SK-N-MC (cell line): ENCODE results near the gene ZSCAN20.

Experiments
- EZH2 ChIP-seq: fragments of 200-600 bp; sonication (generic); IDR thresholded peaks from one replicate; pipeline ENCODE4 v1.6.1; 2017; ENCODE audit warnings: antibody characterized with exemption
- FOXP2 ChIP-seq: optimal IDR thresholded peaks from 2 replicates; pipeline ENCODE3; 2011; ENCODE audit warnings: mild to moderate bottlenecking, moderate library complexity; ENCODE audit not compliant: insufficient read depth; ENCODE audit errors: extremely low read length, control extremely low read depth
- POLR2AphosphoS5 ChIP-seq: IDR thresholded peaks from 2 replicates; pipeline ENCODE4 v1.6.1; 2012; ENCODE audit warnings: mild to moderate bottlenecking, low read depth, low read length, borderline replicate concordance

DNA sequence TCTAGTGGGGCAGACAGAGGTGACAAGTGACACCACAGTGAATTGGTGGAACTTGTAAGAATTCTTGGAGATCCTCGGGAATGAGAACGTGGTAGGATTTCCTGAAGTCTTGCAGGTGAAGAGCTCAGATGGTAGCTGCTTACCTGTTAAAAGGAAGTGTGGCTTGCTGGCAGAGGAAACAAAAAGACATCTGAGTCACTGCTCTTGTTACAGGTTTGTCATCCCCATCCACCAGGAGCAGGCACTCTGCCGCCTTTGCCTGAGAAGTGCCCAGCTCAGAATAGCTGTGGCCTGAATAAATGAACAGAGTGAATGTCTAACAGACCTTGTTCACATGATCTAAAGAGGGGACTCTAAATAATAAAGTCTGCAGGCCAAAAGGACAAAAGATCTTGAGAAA lies 12.3 kb upstream of the ZSCAN20 start:
- TF ChIP-seq EZH2: no peak
- no peak for TF ChIP-seq POLR2AphosphoS5
- TF ChIP-seq FOXP2: no peak
